GM23338 (cell line): ENCODE results near the gene TENM4. TPM values are rescaled to one million over a fixed set of nuclear protein-coding genes. Genes with fewer than 3 reads are reported as not detected.

Experiments used
- ATAC-seq: fragments of 200-7000 bp; cut with Tn5 transposase; 3 replicates; pipeline ENCODE4 v1.9.1; 2020
- DNase-seq: peaks from one replicate; pipeline ENCODE4 v3.0.0-alpha.2; 2015; ENCODE audit warnings: low spot score
- H2AFZ ChIP-seq: fragments of 200-600 bp; sonication (generic); 2 replicates; pipeline ENCODE4 v1.8.0; 2016; ENCODE audit warnings: antibody characterized with exemption, mild to moderate bottlenecking, moderate library complexity
- H3F3A ChIP-seq: fragments of 200-600 bp; sonication (generic); replicated peaks from 2 replicates; pipeline ENCODE4 v1.8.0; 2017; ENCODE audit warnings: antibody characterized with exemption, mixed run types, low read depth
- H3K27ac ChIP-seq: fragments of 200-600 bp; sonication (generic); 2 replicates; pipeline ENCODE4 v1.6.1; 2016; ENCODE audit warnings: low read depth
- H3K27me3 ChIP-seq: fragments of 200-600 bp; sonication (generic); 2 replicates; pipeline ENCODE4 v1.8.0; 2016; ENCODE audit warnings: mild to moderate bottlenecking, mixed run types, moderate library complexity; ENCODE audit not compliant: insufficient read depth
- H3K36me3 ChIP-seq: fragments of 200-600 bp; sonication (generic); 2 replicates; pipeline ENCODE4 v1.8.0; 2016; ENCODE audit warnings: mild to moderate bottlenecking; ENCODE audit not compliant: insufficient read depth
- H3K4me1 ChIP-seq: fragments of 200-600 bp; sonication (generic); 2 replicates; pipeline ENCODE4 v1.8.0; 2016; ENCODE audit warnings: mild to moderate bottlenecking, moderate library complexity; ENCODE audit not compliant: insufficient read depth
- H3K4me2 ChIP-seq: fragments of 200-600 bp; sonication (generic); 2 replicates; pipeline ENCODE4 v1.7.1; 2017; ENCODE audit warnings: mixed run types
- H3K4me3 ChIP-seq: fragments of 200-600 bp; sonication (generic); 2 replicates; pipeline ENCODE4 v1.6.1; 2016; ENCODE audit warnings: mixed run types
- H3K79me2 ChIP-seq: fragments of 200-600 bp; sonication (generic); replicated peaks from 2 replicates; pipeline ENCODE4 v1.8.0; 2017; ENCODE audit warnings: mild to moderate bottlenecking; ENCODE audit not compliant: insufficient read depth
- H3K9me2 ChIP-seq: fragments of 200-600 bp; sonication (generic); 2 replicates; pipeline ENCODE4 v1.8.0; 2017; ENCODE audit not compliant: insufficient read depth
- H4K20me1 ChIP-seq: fragments of 200-600 bp; sonication (generic); replicated peaks from 2 replicates; pipeline ENCODE4 v1.8.0; 2017; ENCODE audit warnings: mild to moderate bottlenecking; ENCODE audit not compliant: insufficient read depth
- H3K27ac Mint-ChIP-seq: 2 replicates; pipeline ENCODE4 v1.8.0; 2020; ENCODE audit warnings: inconsistent platforms, mild to moderate bottlenecking, moderate library complexity, mixed read lengths
- H3K27me3 Mint-ChIP-seq: 3 replicates; pipeline ENCODE4 v1.8.0; 2022; ENCODE audit warnings: low read depth, mild to moderate bottlenecking, moderate library complexity, mixed read lengths, inconsistent platforms; ENCODE audit not compliant: insufficient read depth, poor library complexity
- H3K36me3 Mint-ChIP-seq: 3 replicates; pipeline ENCODE4 v1.8.0; 2021; ENCODE audit warnings: low read depth, mild to moderate bottlenecking, inconsistent platforms, moderate library complexity, mixed read lengths
- H3K4me1 Mint-ChIP-seq: 3 replicates; pipeline ENCODE4 v1.8.0; 2020; ENCODE audit warnings: mild to moderate bottlenecking, inconsistent platforms, mixed read lengths
- H3K4me3 Mint-ChIP-seq: 3 replicates; pipeline ENCODE4 v1.8.0; 2021; ENCODE audit warnings: moderate library complexity, mild to moderate bottlenecking, inconsistent platforms, mixed read lengths
- H3K9me3 Mint-ChIP-seq: 3 replicates; pipeline ENCODE4 v1.8.0; 2020; ENCODE audit warnings: moderate library complexity, mild to moderate bottlenecking, inconsistent platforms, mixed read lengths
- CREB1 ChIP-seq: fragments of 250-450 bp; sonication (Bioruptor Pico); IDR thresholded peaks from 2 replicates; pipeline ENCODE4 v1.5.0; 2020; ENCODE audit warnings: low read depth, mild to moderate bottlenecking, moderate library complexity
- ETS1 ChIP-seq: IDR thresholded peaks from 2 replicates; pipeline ENCODE4 v1.6.1; 2016; ENCODE audit warnings: antibody characterized with exemption
- EZH2 ChIP-seq: fragments of 200-600 bp; sonication (generic); IDR thresholded peaks from one replicate; pipeline ENCODE4 v1.8.0; 2017; ENCODE audit warnings: antibody characterized with exemption, mild to moderate bottlenecking, low read depth; ENCODE audit not compliant: unreplicated experiment
- EZH2phosphoT487 ChIP-seq: fragments of 200-600 bp; sonication (generic); IDR thresholded peaks from one replicate; pipeline ENCODE4 v1.8.1; 2018; ENCODE audit warnings: antibody characterized with exemption; ENCODE audit not compliant: unreplicated experiment
- JUNB ChIP-seq: IDR thresholded peaks from one replicate; pipeline ENCODE4 v1.6.1; 2016; ENCODE audit warnings: antibody characterized with exemption; ENCODE audit not compliant: unreplicated experiment
- NANOG ChIP-seq: IDR thresholded peaks from 2 replicates; pipeline ENCODE4 v1.6.1; 2016; ENCODE audit warnings: antibody characterized with exemption, borderline replicate concordance
- POLR2AphosphoS5 ChIP-seq: IDR thresholded peaks from 2 replicates; pipeline ENCODE4 v1.6.1; 2016; ENCODE audit warnings: antibody characterized with exemption, low read depth
- STAT1 ChIP-seq: IDR thresholded peaks from one replicate; pipeline ENCODE4 v1.6.1; 2016; ENCODE audit warnings: antibody characterized with exemption; ENCODE audit not compliant: unreplicated experiment
- ZNF114 ChIP-seq: fragments of 250-450 bp; sonication (Bioruptor Pico); IDR thresholded peaks from 2 replicates; pipeline ENCODE4 v1.5.0; 2020; ENCODE audit warnings: mild to moderate bottlenecking, moderate library complexity
- ZNF331 ChIP-seq: fragments of 250-450 bp; sonication (Bioruptor Pico); IDR thresholded peaks from 2 replicates; pipeline ENCODE4 v1.5.0; 2020; ENCODE audit warnings: low read depth, mild to moderate bottlenecking, moderate library complexity
- ZNF462 ChIP-seq: fragments of 250-450 bp; sonication (Bioruptor Pico); IDR thresholded peaks from 2 replicates; pipeline ENCODE4 v1.5.0; 2020; ENCODE audit warnings: mild to moderate bottlenecking, moderate library complexity
- polyA plus RNA-seq: library from polyadenylated mRNA; unstranded; fragments of >200 nt; fragmentation: Nextera tagmentation; extraction: Ambion mirVana; gene quantifications from 2 replicates; pipeline ENCODE4 v1.2.1, GENCODE V29; 2016
- total RNA-seq: library from RNA; depleted of rRNA; stranded (reverse); fragments of >200 nt; shearing (Covaris generic); gene quantifications from 2 replicates; pipeline ENCODE4 v1.2.3, GENCODE V29; 2014
- TF ChIP-seq, protein P1 (sequence below): IDR thresholded peaks from one replicate; pipeline ENCODE4 v1.6.1; 2018; ENCODE audit warnings: antibody characterized with exemption; ENCODE audit not compliant: unreplicated experiment
- TF ChIP-seq, protein P2 (sequence below), 2 experiments: fragments of 200-600 bp in 1 of 2; sonication (generic) in 1 of 2; conservative IDR thresholded peaks; 2 replicates each; pipeline versions ENCODE4 v1.5.1 to v1.6.1; 2016 to 2017; ENCODE audit warnings: antibody characterized with exemption in 2 of 2, low read depth in 2 of 2, mild to moderate bottlenecking in 2 of 2, moderate library complexity in 1 of 2

Gene TENM4
- total and polyA plus RNA-seq, 2 experiments from 2014 or later: 7.3 TPM

DNA sequence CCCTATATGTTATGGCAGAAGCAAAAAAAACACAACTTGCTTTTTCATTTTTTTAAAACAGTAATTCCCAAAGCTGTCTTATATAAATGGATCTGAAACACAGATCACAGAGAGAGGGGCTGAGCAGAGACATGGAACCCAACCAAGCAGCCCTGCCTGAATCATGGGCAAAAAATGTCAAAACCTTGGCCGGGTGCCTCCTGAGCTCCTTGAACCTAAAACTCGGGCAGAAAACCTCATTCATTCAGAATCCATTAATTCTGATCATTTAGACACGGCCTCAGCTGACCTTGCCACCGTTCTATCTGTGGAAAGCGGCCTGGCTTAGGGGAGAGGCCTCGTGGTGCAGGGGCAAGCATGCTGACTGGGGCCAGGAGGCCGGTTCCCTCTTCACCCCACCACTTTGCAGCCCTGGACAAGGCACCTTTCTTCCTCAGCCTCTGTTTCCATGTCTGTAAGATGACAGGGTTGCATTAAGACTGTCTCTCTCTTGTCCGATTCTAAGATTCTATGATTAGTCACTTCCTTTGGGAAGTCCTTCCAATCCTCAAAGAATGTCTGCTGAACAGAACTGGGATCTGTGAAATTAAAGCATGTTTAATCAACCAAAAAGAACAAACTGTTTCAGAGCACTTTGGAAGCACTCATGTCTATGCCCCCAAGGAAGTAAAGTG, 26.0 kb downstream of the TENM4 start:
- Mint-ChIP-seq H3K27ac (no peak overlapping the region), H3K4me1 (peaks cover 5% of the 10 kb centered on the region), H3K4me3 (no peak overlapping the region), H3K9me3 (peaks cover 11% of the 10 kb centered on the region; the same call in 2 of the 3 replicates), H3K36me3 (peaks cover 14% of the 10 kb centered on the region; the same call in 2 of the 3 replicates), H3K27me3 (no peaks in the 10 kb centered on the region)
- TF ChIP-seq STAT1 (no peak), NANOG (no peak), EZH2 (no peak), ZNF114 (CRISPR knock-in tag) (no peak), EZH2phosphoT487 (no peak), ZNF462 (CRISPR knock-in tag) (no peak), ZNF331 (CRISPR knock-in tag) (no peak), POLR2AphosphoS5 (no peak), ETS1 (no peak), CREB1 (CRISPR knock-in tag) (no peak), JUNB (no peak)
- TF ChIP-seq, protein P1, sequence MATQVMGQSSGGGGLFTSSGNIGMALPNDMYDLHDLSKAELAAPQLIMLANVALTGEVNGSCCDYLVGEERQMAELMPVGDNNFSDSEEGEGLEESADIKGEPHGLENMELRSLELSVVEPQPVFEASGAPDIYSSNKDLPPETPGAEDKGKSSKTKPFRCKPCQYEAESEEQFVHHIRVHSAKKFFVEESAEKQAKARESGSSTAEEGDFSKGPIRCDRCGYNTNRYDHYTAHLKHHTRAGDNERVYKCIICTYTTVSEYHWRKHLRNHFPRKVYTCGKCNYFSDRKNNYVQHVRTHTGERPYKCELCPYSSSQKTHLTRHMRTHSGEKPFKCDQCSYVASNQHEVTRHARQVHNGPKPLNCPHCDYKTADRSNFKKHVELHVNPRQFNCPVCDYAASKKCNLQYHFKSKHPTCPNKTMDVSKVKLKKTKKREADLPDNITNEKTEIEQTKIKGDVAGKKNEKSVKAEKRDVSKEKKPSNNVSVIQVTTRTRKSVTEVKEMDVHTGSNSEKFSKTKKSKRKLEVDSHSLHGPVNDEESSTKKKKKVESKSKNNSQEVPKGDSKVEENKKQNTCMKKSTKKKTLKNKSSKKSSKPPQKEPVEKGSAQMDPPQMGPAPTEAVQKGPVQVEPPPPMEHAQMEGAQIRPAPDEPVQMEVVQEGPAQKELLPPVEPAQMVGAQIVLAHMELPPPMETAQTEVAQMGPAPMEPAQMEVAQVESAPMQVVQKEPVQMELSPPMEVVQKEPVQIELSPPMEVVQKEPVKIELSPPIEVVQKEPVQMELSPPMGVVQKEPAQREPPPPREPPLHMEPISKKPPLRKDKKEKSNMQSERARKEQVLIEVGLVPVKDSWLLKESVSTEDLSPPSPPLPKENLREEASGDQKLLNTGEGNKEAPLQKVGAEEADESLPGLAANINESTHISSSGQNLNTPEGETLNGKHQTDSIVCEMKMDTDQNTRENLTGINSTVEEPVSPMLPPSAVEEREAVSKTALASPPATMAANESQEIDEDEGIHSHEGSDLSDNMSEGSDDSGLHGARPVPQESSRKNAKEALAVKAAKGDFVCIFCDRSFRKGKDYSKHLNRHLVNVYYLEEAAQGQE: no peak
- TF ChIP-seq, protein P2, sequence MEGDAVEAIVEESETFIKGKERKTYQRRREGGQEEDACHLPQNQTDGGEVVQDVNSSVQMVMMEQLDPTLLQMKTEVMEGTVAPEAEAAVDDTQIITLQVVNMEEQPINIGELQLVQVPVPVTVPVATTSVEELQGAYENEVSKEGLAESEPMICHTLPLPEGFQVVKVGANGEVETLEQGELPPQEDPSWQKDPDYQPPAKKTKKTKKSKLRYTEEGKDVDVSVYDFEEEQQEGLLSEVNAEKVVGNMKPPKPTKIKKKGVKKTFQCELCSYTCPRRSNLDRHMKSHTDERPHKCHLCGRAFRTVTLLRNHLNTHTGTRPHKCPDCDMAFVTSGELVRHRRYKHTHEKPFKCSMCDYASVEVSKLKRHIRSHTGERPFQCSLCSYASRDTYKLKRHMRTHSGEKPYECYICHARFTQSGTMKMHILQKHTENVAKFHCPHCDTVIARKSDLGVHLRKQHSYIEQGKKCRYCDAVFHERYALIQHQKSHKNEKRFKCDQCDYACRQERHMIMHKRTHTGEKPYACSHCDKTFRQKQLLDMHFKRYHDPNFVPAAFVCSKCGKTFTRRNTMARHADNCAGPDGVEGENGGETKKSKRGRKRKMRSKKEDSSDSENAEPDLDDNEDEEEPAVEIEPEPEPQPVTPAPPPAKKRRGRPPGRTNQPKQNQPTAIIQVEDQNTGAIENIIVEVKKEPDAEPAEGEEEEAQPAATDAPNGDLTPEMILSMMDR (conservative IDR thresholded peaks at IDR 0.05; ENCODE audit: low read depth in 2 of 2): no peak
- Histone ChIP-seq H3K27ac (no peak overlapping the region), H3F3A (no peaks in the 10 kb centered on the region), H3K27me3 (no peaks in the 10 kb centered on the region), H4K20me1 (no peaks in the 10 kb centered on the region; the same call in 1 of the 2 replicates), H3K4me1 (no peaks in the 10 kb centered on the region; the same call in 1 of the 2 replicates), H3K4me3 (no peak overlapping the region), H3K4me2 (no peak overlapping the region), H3K9me2 (no peaks in the 10 kb centered on the region), H2AFZ (no peak overlapping the region), H3K79me2 (no peaks in the 10 kb centered on the region), H3K36me3 (no peaks in the 10 kb centered on the region)
- ATAC-seq (no peak), DNase-seq (no peak)
